Stimulated activated naive B cell treated with anti-CD40 and anti-IgM and Interleukin-4, amounts not matched to agents 10 μg/mL and 1 μg/mL and 100 μg/mL, for 72 hours (primary cell): ENCODE data around the gene TMED6.

ENCODE experiments used
- ATAC-seq, 2 donors: fragments of 150-1000 bp; cut with Tn5 transposase; replicated peaks; 2 replicates each; pipeline ENCODE4 v1.10.0; 2021; ENCODE audit warnings: moderate library complexity in 1 of 2
- DNase-seq: peaks from one replicate; pipeline ENCODE4 v3.0.0; 2021
- H3K27ac Mint-ChIP-seq: one replicate; pipeline ENCODE4 v1.8.0; 2022; ENCODE audit warnings: mild to moderate bottlenecking, mixed read lengths
- H3K27me3 Mint-ChIP-seq, 2 donors: one replicate each; pipeline ENCODE4 v1.8.0; 2022; ENCODE audit warnings: mixed read lengths in 2 of 2
- H3K36me3 Mint-ChIP-seq, 2 donors: one replicate each; pipeline ENCODE4 v1.8.0; 2022; ENCODE audit warnings: mixed read lengths in 2 of 2, mild to moderate bottlenecking in 1 of 2
- H3K4me1 Mint-ChIP-seq, 2 donors: one replicate each; pipeline ENCODE4 v1.8.0; 2022; ENCODE audit warnings: mixed read lengths in 2 of 2, mild to moderate bottlenecking in 1 of 2
- H3K4me3 Mint-ChIP-seq, 2 donors: one replicate each; pipeline ENCODE4 v1.8.0; 2022; ENCODE audit warnings: mild to moderate bottlenecking in 2 of 2, mixed read lengths in 2 of 2, moderate library complexity in 1 of 2
- H3K9me3 Mint-ChIP-seq, 2 donors: one replicate each; pipeline ENCODE4 v1.8.0; 2022; ENCODE audit warnings: mixed read lengths in 2 of 2, mild to moderate bottlenecking in 1 of 2

Gene TMED6

GRCh38 chr16:69324013-69324531 is 27.5 kb downstream of the TMED6 start:
- peaks cover 31 to 62% of the 10 kb centered on the region in 2 donors for H3K4me1 Mint-ChIP-seq
- H3K36me3 Mint-ChIP-seq, result peaks cover 43 to 67% of the 10 kb centered on the region in 2 donors
- no peaks in the 10 kb centered on the region for H3K9me3 Mint-ChIP-seq
- no peak overlapping the region for H3K4me3 Mint-ChIP-seq
- no peak for ATAC-seq
- no peak for DNase-seq
- no peaks in the 10 kb centered on the region for H3K27me3 Mint-ChIP-seq
- H3K27ac Mint-ChIP-seq, result peak overlapping the region; percentile 57

- H3K9me3 Mint-ChIP-seq, result no peaks in the 10 kb centered on the region
- DNase-seq (no peak), ATAC-seq (no peak)
- H3K36me3 Mint-ChIP-seq, result peaks cover 42 to 68% of the 10 kb centered on the region in 2 donors
- H3K27ac Mint-ChIP-seq, result peak overlapping the region; percentile 51
- no peaks in the 10 kb centered on the region for H3K27me3 Mint-ChIP-seq
- peaks cover 24 to 55% of the 10 kb centered on the region in 2 donors for H3K4me1 Mint-ChIP-seq
- H3K4me3 Mint-ChIP-seq, result no peak overlapping the region
Observed at GRCh38 chr16:69323415-69323814, 28.2 kb downstream of the TMED6 start.

- peaks cover 42 to 67% of the 10 kb centered on the region in 2 donors for H3K36me3 Mint-ChIP-seq
- no peak for ATAC-seq
- H3K4me3 Mint-ChIP-seq, result no peak overlapping the region
- peaks cover 22 to 50% of the 10 kb centered on the region in 2 donors for H3K4me1 Mint-ChIP-seq
- no peaks in the 10 kb centered on the region for H3K9me3 Mint-ChIP-seq
- no peaks in the 10 kb centered on the region for H3K27me3 Mint-ChIP-seq
- peak overlapping the region; percentile 76 for H3K27ac Mint-ChIP-seq
- DNase-seq, result no peak
Observed at GRCh38 chr16:69322343-69322742, 29.2 kb downstream of the TMED6 start.

- H3K9me3 Mint-ChIP-seq, result no peaks in the 10 kb centered on the region
- DNase-seq (no peak), ATAC-seq (no peak)
- H3K27ac Mint-ChIP-seq, result no peak overlapping the region
- peaks cover 48 to 69% of the 10 kb centered on the region in 2 donors for H3K36me3 Mint-ChIP-seq
- peaks cover 22 to 45% of the 10 kb centered on the region in 2 donors for H3K4me1 Mint-ChIP-seq
- H3K4me3 Mint-ChIP-seq, result no peak overlapping the region
- no peaks in the 10 kb centered on the region for H3K27me3 Mint-ChIP-seq
Observed at GRCh38 chr16:69321080-69321479, 30.5 kb downstream of the TMED6 start.

DNA sequence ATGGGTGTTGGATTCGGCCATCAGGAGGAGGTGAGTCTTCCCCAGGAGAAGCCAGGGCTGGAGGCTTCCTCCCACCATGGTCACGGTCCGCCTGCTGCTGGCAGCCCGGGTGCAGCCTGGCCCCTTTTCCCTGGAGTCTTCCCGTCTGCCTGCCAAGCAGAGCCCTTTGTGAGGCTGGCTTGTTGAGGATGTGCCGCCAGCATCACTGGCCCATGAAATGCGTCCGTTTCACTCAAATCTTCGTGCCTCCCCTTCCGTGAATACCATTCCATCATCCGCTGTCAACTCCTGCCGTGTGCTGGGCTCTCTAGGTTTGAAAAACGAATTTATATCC is 30.9 kb downstream of the TMED6 start:
- no peak for ATAC-seq
- no peak overlapping the region for H3K27ac Mint-ChIP-seq
- no peaks in the 10 kb centered on the region for H3K27me3 Mint-ChIP-seq
- DNase-seq, result no peak
- H3K36me3 Mint-ChIP-seq, result peaks cover 48 to 69% of the 10 kb centered on the region in 2 donors
- no peak overlapping the region for H3K4me3 Mint-ChIP-seq
- H3K9me3 Mint-ChIP-seq, result no peaks in the 10 kb centered on the region
- H3K4me1 Mint-ChIP-seq, result peaks cover 19 to 44% of the 10 kb centered on the region in 2 donors

DNA sequence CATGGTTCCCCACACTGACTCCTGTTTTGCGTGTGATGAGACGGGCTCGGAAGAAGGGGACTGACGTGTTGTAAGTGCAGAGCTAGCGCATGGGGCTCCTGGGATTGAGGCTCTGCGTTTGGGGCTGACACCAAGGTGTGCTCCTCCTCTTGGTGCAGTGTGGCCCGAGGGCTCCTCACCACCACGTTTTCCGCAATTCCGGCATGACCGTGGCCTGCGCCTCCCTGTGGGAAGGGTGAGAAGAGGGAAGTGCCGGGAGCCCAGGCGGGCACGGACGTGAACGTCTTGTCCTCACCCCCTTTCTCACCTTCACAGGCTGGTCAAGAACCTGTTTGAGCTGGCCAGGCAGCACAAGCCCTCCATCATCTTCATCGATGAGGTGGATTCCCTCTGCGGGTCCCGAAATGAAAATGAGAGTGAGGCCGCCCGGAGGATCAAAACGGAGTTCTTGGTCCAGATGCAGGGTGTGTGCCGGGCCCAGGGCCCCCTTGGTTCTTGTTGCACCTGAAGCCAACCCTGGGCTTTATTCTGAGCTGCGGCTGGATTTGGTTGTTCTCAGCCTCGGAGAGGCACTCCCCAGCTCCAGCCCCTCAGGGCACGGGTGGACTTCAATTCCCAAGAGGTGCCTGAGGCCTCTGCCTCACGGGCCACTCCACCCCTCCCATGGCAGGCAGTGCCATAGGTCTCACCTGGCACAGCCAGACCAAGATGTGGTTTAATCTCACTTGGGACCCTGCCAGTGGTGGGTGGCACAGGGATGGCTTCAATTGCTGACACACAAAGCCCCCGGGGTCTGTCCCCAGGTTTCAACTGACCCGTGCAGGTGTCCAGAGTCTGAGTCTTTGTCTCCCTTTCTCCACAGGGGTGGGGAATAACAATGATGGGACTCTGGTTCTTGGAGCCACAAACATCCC is 31.5 kb downstream of the TMED6 start:
- DNase-seq (no peak), ATAC-seq (no peak)
- Mint-ChIP-seq H3K36me3 (peaks cover 47 to 65% of the 10 kb centered on the region in 2 donors), H3K4me1 (peaks cover 18 to 41% of the 10 kb centered on the region in 2 donors), H3K9me3 (no peaks in the 10 kb centered on the region), H3K4me3 (no peak overlapping the region), H3K27me3 (no peaks in the 10 kb centered on the region), H3K27ac (peak overlapping the region; percentile 11)

GRCh38 chr16:69319381-69319780 is 32.2 kb downstream of the TMED6 start:
- H3K4me1 Mint-ChIP-seq, result peaks cover 16 to 38% of the 10 kb centered on the region in 2 donors
- H3K9me3 Mint-ChIP-seq, result no peaks in the 10 kb centered on the region
- no peak for ATAC-seq
- DNase-seq, result no peak
- H3K4me3 Mint-ChIP-seq, result no peak overlapping the region
- H3K36me3 Mint-ChIP-seq, result peaks cover 41 to 62% of the 10 kb centered on the region in 2 donors
- no peaks in the 10 kb centered on the region for H3K27me3 Mint-ChIP-seq
- H3K27ac Mint-ChIP-seq, result peak overlapping the region; percentile 11

DNA sequence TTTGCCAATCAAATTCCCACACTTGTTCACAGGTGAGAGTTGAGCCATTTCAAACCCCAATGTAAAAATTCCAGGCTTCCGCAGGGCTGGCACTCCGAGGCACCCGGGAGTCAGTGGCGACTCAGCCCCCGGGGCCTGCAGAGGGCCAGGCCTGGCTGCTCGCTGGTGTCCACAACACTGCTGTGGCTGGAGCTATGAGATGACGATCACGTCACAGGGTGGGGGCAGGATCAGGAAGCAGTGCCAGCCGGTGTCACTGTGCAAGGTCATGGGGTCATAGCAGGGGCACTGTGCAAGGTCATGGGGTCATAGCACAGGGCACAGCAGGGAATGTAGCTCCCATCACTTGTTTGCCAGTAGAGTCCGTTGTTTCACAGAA is 32.7 kb downstream of the TMED6 start:
- Mint-ChIP-seq H3K27me3 (no peaks in the 10 kb centered on the region), H3K36me3 (peaks cover 39 to 57% of the 10 kb centered on the region in 2 donors), H3K4me3 (no peak overlapping the region), H3K4me1 (peaks cover 16 to 39% of the 10 kb centered on the region in 2 donors), H3K27ac (peak overlapping the region; percentile 37), H3K9me3 (no peaks in the 10 kb centered on the region)
- no peak for DNase-seq
- ATAC-seq, result no peak

GRCh38 chr16:69318177-69318910 is 33.2 kb downstream of the TMED6 start:
- no peak overlapping the region for H3K4me3 Mint-ChIP-seq
- peaks cover 37 to 62% of the 10 kb centered on the region in 2 donors for H3K36me3 Mint-ChIP-seq
- DNase-seq (no peak), ATAC-seq (no peak)
- no peak overlapping the region for H3K27ac Mint-ChIP-seq
- no peaks in the 10 kb centered on the region for H3K9me3 Mint-ChIP-seq
- peaks cover 19 to 43% of the 10 kb centered on the region in 2 donors for H3K4me1 Mint-ChIP-seq
- no peaks in the 10 kb centered on the region for H3K27me3 Mint-ChIP-seq

- no peaks in the 10 kb centered on the region for H3K27me3 Mint-ChIP-seq
- H3K27ac Mint-ChIP-seq, result peak overlapping the region; percentile 31
- H3K9me3 Mint-ChIP-seq, result no peaks in the 10 kb centered on the region
- peaks cover 22 to 45% of the 10 kb centered on the region in 2 donors for H3K4me1 Mint-ChIP-seq
- H3K36me3 Mint-ChIP-seq, result peaks cover 33 to 59% of the 10 kb centered on the region in 2 donors
- ATAC-seq, result no peak
- DNase-seq, result no peak
- H3K4me3 Mint-ChIP-seq, result no peak overlapping the region
Observed at GRCh38 chr16:69316595-69317034, 35.0 kb downstream of the TMED6 start.

GRCh38 chr16:69315486-69316311 is 35.9 kb downstream of the TMED6 start:
- Mint-ChIP-seq H3K27me3 (no peaks in the 10 kb centered on the region), H3K4me3 (no peak overlapping the region), H3K27ac (peak overlapping the region; percentile 31), H3K4me1 (peaks cover 19 to 43% of the 10 kb centered on the region in 2 donors), H3K36me3 (peaks cover 27 to 52% of the 10 kb centered on the region in 2 donors), H3K9me3 (no peaks in the 10 kb centered on the region)
- no peak for DNase-seq
- no peak for ATAC-seq

DNA sequence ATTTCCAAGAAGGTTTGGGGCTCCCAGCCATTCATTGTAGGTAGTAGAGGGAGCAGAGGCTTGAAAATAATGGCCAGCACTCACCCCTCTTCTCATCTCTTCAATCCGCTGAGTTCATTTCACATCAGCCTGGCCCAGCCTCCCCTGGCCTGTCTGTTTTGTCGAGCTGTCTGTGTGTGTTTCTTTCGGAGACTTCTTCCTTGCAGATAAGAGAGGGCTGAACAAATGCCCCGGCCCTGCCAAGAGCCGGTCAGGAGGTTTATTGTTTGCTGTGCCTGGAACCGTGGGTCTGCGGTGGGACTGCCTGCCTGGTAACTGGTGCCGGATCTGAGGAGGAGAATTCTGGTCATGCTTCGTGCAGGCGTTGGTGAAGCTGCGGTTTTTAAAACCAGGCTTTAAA is 37.1 kb downstream of the TMED6 start:
- ATAC-seq, result no peak
- H3K27me3 Mint-ChIP-seq, result no peaks in the 10 kb centered on the region

GRCh38 chr16:69313469-69313868 is 38.1 kb downstream of the TMED6 start:
- peak overlapping the region; percentile 17 to 49 for H3K4me3 Mint-ChIP-seq
- DNase-seq (no peak), ATAC-seq (no peak)
- H3K4me1 Mint-ChIP-seq, result peaks cover 19 to 44% of the 10 kb centered on the region in 2 donors
- peak overlapping the region; percentile 11 for H3K27ac Mint-ChIP-seq
- H3K36me3 Mint-ChIP-seq, result peaks cover 21 to 38% of the 10 kb centered on the region in 2 donors
- H3K27me3 Mint-ChIP-seq, result no peaks in the 10 kb centered on the region
- H3K9me3 Mint-ChIP-seq, result no peaks in the 10 kb centered on the region

More for the DNA sequence above, 37.1 kb downstream of the TMED6 start:
- no peak for DNase-seq
- no peak overlapping the region for H3K27ac Mint-ChIP-seq
- H3K4me1 Mint-ChIP-seq, result peaks cover 20 to 46% of the 10 kb centered on the region in 2 donors
- H3K4me3 Mint-ChIP-seq, result no peak overlapping the region
- no peaks in the 10 kb centered on the region for H3K9me3 Mint-ChIP-seq
- peaks cover 26 to 48% of the 10 kb centered on the region in 2 donors for H3K36me3 Mint-ChIP-seq
